SK-N-SH (cell line): ENCODE data around the gene SFXN1.

Experiments
- CHD2 ChIP-seq: fragments of 150-350 bp; IDR thresholded peaks from 2 replicates; pipeline ENCODE4 v1.6.1; 2018; ENCODE audit warnings: low read length; ENCODE audit not compliant: partially characterized antibody
- EZH2phosphoT487 ChIP-seq: fragments of 200-600 bp; sonication (generic); IDR thresholded peaks from 2 replicates; pipeline ENCODE4 v1.6.1; 2017; ENCODE audit warnings: low read depth, mixed run types, mild to moderate bottlenecking, antibody characterized with exemption, moderate library complexity, borderline replicate concordance
- FOXM1 ChIP-seq: IDR thresholded peaks from 2 replicates; pipeline ENCODE4 v1.4.0; 2012; ENCODE audit warnings: low read depth, mild to moderate bottlenecking
- GABPA ChIP-seq: IDR thresholded peaks from 2 replicates; pipeline ENCODE4 v1.4.0; 2012; ENCODE audit warnings: low read depth, mild to moderate bottlenecking
- MAX ChIP-seq: IDR thresholded peaks from 2 replicates; pipeline ENCODE4 v1.4.0; 2012; ENCODE audit warnings: low read depth
- MEF2A ChIP-seq: IDR thresholded peaks from 2 replicates; pipeline ENCODE4 v1.4.0; 2012; ENCODE audit warnings: low read depth, borderline replicate concordance
- POLR2AphosphoS5 ChIP-seq: IDR thresholded peaks from 2 replicates; pipeline ENCODE4 v1.6.1; 2012; ENCODE audit warnings: low read depth, low read length
- RAD21 ChIP-seq: IDR thresholded peaks from 2 replicates; pipeline ENCODE4 v1.6.1; 2012; ENCODE audit warnings: mild to moderate bottlenecking, low read length
- REST ChIP-seq: IDR thresholded peaks from 2 replicates; pipeline ENCODE4 v1.6.1; 2012; ENCODE audit warnings: mild to moderate bottlenecking, low read depth, low read length, moderate library complexity
- TF ChIP-seq, protein P1 (sequence below): fragments of 200-600 bp; sonication (generic); IDR thresholded peaks from 2 replicates; pipeline ENCODE4 v1.6.1; 2017; ENCODE audit warnings: antibody characterized with exemption, mild to moderate bottlenecking, moderate library complexity
- TF ChIP-seq, protein P2 (sequence below): fragments of 150-350 bp; IDR thresholded peaks from 2 replicates; pipeline ENCODE4 v1.6.1; 2016; ENCODE audit warnings: mild to moderate bottlenecking, low read depth, low read length

DNA sequence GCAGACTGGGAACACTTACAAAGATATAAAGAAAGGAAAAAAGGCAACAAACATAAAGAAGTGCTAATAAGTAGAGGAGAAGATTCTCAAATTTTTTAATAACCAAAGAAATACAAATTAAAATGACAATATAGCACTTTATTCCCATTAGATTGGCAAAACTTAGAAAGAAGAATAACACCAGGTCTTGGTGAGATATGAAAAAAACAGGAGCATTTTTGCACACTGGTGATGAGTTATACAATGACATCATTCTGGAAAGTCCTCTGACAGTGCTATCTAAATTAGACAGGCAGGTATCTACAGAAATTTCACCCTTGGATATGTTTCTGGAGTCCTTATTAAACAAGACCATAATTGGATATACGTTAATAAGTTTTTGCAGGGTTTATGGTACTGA, 9.5 kb upstream of the SFXN1 start:
- TF ChIP-seq, protein P1, sequence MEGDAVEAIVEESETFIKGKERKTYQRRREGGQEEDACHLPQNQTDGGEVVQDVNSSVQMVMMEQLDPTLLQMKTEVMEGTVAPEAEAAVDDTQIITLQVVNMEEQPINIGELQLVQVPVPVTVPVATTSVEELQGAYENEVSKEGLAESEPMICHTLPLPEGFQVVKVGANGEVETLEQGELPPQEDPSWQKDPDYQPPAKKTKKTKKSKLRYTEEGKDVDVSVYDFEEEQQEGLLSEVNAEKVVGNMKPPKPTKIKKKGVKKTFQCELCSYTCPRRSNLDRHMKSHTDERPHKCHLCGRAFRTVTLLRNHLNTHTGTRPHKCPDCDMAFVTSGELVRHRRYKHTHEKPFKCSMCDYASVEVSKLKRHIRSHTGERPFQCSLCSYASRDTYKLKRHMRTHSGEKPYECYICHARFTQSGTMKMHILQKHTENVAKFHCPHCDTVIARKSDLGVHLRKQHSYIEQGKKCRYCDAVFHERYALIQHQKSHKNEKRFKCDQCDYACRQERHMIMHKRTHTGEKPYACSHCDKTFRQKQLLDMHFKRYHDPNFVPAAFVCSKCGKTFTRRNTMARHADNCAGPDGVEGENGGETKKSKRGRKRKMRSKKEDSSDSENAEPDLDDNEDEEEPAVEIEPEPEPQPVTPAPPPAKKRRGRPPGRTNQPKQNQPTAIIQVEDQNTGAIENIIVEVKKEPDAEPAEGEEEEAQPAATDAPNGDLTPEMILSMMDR, result no peak
- TF ChIP-seq MAX, result no peak
- no peak for TF ChIP-seq REST
- no peak for TF ChIP-seq POLR2AphosphoS5
- no peak for TF ChIP-seq RAD21
- TF ChIP-seq MEF2A, result no peak
- no peak for TF ChIP-seq GABPA
- TF ChIP-seq CHD2, result no peak
- TF ChIP-seq, protein P2, sequence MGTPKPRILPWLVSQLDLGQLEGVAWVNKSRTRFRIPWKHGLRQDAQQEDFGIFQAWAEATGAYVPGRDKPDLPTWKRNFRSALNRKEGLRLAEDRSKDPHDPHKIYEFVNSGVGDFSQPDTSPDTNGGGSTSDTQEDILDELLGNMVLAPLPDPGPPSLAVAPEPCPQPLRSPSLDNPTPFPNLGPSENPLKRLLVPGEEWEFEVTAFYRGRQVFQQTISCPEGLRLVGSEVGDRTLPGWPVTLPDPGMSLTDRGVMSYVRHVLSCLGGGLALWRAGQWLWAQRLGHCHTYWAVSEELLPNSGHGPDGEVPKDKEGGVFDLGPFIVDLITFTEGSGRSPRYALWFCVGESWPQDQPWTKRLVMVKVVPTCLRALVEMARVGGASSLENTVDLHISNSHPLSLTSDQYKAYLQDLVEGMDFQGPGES, result no peak
- TF ChIP-seq EZH2phosphoT487, result no peak
- no peak for TF ChIP-seq FOXM1
